Brain pericyte (primary cell): ENCODE data around the gene RBM10.

Source experiments
- DNase-seq: peaks from one replicate; pipeline ENCODE4 v3.0.0-alpha.2; 2012; ENCODE audit warnings: low read depth, low spot score

Gene RBM10

GRCh38 chrX:47146936-47147859 is 2.2 kb downstream of the RBM10 start:
- no peak for DNase-seq

DNA sequence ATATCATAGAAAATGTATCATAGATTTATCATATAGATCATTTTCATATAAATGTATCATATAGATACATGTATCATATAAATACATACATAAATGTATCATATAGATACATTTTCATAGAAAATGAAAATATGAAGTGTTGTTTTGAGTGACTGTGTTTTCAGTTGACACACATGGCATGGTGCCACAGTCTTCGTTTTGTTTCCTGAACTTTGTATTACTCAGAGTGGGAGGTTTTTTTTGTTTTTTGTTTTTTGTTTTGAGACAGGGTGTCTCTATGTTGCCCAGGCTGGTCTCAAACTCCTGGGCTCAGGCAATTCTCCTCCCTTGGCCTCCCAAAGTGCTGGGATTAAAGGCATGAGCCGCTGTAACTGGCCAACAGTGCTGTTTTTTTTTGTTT is 3.9 kb downstream of the RBM10 start:
- DNase-seq: no peak

DNA sequence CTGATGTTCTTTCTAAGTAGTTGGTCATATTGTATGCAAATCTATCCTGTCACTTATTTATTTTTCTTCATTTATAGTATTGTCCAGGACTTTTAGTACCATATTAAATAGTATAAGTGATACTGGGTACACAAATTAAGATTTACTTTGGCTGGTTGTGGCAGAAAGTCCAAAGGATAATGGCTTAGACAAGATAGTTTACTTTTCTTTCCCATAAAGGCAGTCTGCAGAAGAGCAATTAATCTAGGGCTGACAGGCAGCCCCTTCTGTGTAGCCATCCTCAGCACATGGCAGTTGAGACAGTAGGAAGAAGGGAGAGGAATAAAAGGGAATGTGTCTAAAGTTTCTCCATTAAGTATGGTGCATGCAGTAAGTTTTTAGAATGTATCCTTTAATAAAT is 6.4 kb downstream of the RBM10 start:
- no peak for DNase-seq

- DNase-seq: no peak
Measured at GRCh38 chrX:47156611-47157520, 11.8 kb downstream of the RBM10 start.

- no peak for DNase-seq
Measured at GRCh38 chrX:47158131-47158530, 13.1 kb downstream of the RBM10 start.

DNA sequence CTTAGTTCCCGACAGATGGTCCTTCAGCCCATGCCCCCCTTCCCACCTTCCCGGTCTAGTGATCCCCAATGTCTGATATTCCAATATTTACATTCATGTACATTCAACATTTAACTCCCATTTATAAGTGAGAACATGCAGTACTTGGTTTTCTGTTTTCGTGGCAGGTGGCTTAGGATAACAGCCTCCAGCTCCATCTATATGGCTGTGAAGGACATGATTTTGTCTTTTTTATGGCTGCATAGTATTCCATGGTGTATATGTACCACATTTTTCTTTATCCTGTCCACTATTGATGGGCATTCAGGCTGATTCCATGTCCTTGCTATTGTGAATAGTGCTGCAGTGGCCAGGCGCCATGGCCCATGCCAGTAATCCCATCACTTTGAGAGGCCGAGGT is 13.8 kb downstream of the RBM10 start:
- DNase-seq: no peak

DNA sequence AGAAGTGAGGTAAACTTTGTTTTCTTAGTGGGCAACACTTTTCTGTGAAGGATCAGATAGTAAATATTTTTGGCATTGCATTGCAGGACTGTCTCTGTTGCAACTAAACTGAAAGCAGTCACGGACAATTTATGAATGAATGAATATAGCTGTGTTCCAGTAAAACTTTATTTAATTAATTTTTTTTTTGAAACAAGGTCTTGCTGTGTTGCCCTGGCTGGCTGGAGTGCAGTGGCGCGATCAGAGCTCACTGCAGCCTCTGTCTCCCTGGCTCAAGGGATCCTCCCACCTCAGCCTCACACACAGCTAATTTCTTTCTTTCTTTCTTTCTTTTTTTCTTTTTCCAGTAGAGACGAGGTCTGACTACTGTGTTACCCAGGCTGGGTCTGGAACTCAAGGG is 15.8 kb downstream of the RBM10 start:
- DNase-seq: no peak

- DNase-seq: no peak
Measured at GRCh38 chrX:47162927-47163583, 18.0 kb downstream of the RBM10 start.

DNA sequence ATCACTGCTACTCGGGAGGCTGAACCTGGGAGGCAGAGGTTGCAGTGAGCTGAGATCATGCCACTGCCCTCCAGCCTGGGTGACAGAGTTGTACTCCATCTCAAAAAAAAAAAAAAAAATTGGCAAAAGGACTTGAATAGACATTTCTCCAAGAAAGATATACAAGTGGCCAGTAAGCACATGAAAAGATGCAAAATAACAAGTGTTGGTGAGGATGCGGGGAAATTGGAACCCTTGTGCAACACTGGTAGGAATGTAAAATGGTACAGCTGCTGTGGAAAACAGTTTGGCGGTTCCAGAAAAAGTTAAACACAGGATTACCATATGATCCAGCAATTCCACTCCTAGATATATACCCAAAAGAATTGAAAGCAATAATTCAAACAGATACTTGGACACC is 19.4 kb downstream of the RBM10 start:
- no peak for DNase-seq

- DNase-seq: no peak
Measured at GRCh38 chrX:47166126-47166525, 21.1 kb downstream of the RBM10 start.

DNA sequence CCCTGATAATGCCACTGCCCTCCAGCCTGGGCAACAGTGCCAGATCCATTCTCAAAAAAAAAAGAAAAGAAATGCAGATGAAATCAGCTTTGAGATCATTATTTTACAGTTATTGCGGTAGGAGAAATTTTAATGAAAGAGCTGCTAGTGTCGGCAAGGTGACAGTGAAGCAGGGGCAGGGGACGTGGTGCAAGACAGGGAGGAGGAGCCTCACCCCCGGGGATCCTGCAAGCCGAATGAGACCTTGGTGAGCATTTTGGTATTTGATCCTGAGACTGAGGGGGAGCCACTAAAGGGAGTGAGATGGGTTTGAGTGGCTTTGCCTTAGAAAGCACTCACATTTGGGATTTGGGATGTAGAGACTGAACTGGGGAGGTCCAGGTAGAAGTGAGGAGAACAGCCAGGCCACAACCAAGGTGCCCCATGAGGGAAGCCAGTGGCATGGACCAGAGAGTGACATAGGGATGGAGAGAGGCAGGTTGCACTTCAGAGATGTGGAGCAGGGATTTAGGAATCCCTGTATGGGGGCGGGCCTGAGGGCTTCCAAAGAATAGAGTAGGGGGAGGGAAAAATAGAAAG is 23.6 kb downstream of the RBM10 start:
- DNase-seq: no peak

DNA sequence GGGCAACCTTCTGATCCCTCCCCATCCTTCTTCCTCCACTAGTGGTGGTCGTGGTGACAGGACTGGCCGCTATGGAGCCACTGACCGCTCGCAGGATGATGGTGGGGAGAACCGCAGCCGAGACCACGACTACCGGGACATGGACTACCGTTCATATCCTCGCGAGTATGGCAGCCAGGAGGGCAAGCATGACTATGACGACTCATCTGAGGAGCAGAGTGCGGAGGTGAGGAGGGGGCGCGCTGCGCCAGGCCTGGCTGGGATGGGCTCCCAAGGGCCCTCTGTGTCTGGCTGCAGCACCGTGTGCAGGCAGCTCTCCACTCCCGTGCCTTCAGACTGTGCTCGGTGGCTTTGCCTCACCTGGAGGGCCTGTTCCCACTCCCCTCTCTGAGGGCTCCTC is 24.3 kb downstream of the RBM10 start:
- no peak for DNase-seq

GRCh38 chrX:47169726-47170515 is 24.9 kb downstream of the RBM10 start:
- no peak for DNase-seq

GRCh38 chrX:47170861-47171692 is 26.1 kb downstream of the RBM10 start:
- DNase-seq: no peak

DNA sequence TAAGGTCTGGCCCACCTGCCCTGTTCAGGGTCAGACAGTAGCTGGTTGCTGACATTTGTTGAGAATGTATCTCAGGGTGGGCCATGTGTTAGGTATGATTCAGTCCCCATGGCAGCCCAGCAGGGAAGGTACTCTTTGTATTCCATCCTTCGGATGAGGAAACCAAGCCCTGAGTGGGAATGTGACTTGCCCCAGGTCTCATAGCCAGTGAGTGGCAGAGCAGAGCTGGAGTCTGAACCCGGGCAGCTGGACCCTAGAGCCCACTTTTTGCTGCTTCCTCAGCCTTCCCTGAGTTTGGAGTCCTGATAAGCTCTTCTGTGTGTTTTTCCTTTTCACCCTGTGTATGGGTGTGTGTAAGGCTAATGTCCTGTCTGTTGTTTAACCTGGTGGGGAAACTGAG is 27.0 kb downstream of the RBM10 start:
- no peak for DNase-seq

- no peak for DNase-seq
Measured at GRCh38 chrX:47172549-47172948, 27.5 kb downstream of the RBM10 start.

GRCh38 chrX:47172971-47173792 is 28.2 kb downstream of the RBM10 start:
- DNase-seq: no peak

DNA sequence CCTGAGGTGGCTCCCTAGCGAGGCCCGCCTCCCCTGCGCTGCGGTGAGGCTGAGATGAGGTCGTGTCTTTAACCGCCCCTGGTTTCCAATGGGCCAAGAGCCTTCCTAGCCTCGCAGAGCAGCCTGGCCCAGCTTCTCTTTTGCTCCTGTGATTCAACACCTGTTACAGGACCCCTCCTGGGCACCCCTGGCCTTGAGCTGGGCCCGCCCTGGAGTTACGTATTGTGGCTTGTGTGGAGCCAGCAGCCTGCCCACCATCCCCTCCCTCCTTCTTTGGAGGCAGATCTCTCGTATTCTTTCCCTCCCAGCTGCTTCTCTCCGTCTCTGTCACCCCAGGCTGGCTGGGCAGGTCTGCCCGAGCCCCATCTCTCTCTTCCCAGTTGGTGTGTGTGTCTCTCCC is 29.4 kb downstream of the RBM10 start:
- DNase-seq: no peak
